ENCODE results near the gene INPP5D.

Gene INPP5D

DNA sequence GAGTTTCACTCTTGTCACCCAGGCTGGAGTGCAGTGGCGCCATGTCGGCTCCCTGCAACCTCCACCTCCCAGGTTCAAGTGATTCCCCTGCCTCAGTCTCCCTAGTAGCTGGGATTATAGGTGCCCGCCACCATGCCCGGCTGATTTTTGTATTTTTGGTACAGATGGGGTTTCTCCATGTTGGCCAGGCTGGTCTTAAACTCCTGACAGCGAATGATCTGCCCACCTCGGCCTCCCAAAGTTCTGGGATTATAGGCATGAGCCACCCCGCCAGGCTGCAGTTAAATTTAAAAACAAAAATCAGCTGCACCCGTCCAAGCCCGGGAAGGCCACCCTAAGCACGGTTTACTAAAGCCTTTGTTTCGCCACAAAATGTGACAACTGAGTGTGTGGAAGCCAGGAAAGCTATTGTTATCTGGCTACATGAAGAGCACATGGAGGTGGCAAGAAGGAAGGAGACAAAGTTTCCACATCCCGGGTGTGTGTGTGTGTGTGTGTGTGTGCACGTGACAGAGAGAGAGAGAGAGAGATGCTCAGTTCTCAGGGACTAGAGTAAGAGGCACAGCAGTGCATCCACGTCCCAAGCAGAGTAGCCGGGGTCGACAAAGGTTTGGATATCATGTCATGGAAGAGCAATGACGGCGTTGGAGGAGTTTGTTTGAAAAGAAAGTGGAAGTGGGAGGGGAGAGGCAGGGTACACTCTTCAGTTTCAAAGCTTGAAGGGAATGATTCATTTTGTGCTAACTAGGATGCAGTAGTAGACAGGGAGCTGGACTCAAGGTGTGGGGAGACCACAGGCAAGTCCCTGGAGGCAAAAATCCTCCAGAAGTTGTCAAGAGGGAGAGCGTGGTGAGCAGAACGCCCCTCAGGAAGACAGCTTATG is 20.1 kb downstream of the INPP5D start:
- DNase-seq, result no peak

DNA sequence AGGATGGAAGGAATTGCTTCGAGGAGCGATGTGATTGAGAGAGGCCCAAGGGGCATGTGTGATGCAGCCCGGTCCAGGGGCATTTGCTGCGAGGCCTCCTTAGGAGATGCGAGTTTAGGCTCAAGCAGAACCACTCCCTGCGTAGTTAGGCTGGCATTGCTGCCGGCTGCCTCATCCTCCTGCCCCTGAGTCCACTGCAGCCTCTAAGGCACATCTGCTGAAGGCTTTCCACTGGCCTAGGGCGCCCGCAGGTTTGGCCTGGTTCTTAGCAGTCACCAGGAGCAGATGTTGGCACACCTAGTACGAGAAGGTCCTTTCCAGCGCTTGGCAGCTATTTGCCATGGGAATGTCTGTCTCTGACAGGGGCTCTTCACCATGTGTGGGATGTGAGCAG is 20.7 kb downstream of the INPP5D start:
- DNase-seq, result no peak

DNA sequence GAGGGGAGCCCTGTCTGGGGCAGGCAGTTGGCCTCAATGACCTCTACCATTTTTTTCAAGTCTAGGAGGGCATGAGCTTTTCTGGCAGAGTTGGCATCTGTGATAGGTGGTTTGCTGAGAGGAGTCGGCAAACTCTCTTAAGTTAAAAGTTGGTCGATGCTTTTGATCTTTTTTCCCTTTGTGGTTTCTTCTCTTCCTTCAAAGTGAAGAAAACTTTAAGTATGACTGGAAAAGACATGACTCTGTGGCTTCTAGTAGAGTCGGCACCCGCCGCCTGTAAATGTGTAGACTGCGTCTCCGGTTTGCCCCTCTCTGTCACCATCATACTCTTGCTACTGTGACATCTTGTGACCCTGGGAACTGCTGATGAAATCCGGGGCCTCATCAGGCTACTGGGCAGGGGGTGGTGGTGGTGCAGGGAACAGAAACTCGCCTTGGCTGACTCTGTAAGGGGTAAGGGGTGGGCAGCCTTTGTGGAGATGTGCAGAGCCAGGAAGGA is 21.1 kb downstream of the INPP5D start:
- DNase-seq, result no peak

DNA sequence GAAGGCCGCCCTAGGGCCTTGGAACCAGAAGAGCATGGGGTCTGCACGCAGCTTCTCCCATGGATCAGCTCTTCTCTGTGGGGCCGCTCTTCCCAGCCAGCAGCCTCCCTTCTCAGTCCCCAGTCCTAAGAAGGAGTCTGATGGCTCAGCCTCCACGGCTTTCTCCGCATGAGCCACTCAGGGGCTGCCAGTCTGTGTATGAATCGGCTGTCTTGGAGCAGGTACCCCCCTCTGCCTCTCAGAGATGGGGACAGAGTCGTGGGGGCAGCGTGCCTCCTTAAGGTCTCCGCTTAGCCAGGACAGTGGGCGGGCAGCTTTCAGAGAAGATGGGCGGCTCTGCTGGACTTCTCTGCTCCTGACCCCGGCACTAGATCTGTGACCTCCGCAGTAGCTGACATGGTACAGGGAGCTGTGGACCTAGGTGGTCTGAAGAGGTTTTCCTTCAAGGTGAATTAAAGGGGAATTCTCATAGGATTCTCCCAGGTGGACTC is 21.6 kb downstream of the INPP5D start:
- no peak for DNase-seq

DNA sequence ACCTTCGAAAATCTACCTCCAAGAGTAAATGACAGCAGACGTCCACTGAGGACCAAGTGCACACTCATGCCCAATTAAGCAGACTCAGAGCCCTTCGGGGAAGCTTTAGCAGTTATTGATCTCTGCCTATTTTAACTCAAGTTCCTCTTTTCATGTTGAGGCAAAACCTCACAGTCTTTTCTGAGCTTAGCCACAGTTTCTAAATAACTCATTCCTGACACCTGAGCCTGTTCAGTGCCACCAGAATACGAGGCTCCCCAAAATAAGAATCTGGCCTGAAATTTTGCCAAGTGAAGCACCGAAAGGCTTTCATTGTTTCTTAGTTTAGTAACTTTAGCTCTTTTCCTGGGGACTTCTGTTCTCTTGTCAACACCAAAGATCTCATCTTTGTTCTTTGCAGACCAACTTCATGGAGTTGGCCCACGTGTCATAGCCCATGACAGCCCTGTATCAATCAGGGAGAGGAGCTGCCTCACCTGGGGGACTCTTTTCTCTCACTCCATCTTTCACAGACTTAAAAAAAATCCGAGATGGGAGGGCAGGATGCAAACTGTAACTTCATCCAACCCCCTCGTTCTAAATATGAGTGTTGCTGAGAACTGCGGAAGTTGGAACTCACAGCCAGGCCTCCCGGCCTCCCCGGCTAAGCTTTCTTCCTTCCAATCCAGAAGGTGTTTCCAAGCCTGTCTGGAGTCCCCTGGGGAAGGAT is 22.2 kb downstream of the INPP5D start:
- no peak for DNase-seq

DNA sequence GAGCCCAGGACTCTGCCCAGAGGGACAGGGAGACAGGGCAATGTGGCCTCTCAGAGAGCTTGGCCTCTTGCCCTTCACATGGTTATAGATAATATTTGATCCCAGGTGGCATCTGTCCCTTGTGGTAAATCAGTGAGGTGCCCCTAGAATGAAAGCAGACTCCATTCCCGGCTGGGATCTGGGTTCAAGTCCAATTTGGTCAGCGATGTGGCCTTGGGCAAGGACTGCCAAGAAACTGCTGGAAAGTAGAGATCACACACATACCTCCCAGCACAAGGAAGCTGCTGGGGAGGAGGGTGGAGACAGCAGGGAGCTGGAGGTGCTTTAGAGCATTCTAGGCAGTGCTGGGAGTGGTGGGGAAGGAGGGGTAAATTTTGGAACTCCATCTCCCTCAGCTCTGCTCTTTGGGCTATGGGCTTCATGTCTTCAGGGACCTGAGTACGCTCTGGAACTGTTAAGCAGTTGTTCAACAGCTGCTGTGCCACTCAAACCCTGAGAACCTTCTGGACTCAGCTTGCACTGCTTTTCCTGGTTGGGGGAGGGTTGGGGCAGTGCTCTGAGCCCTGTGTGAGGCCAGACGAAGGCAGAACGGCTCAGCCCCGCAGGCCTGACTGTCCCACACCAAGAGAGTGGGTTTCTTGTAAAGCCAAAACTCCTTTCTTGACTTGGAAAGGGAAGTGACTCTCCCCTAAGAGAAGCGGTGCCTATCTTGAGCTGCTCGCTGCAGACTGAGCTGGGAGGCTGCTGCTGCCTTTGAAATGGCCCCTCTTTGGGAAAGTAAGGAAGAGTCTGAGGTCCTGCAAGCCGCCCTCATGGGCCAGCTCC is 23.0 kb downstream of the INPP5D start:
- no peak for DNase-seq

DNA sequence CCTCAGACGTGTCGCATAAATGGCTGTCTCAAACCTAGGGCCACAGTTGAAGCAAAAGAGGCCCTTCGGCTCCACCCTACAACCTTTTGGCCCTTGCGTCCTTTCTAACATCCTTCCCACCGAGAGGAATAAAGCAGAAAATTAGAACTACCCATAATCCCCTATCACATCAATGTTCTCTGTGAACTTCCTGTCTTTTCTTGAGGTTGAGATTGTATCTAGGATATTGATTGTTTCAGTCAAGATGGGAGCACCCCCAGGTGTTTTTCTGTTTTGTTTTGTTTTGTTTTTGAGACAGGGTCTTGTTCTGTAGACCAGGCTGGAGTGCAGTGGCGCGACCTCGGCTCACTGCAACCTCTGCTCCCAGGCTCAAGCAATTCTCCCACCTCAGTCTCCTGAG is 23.6 kb downstream of the INPP5D start:
- DNase-seq, result no peak

DNA sequence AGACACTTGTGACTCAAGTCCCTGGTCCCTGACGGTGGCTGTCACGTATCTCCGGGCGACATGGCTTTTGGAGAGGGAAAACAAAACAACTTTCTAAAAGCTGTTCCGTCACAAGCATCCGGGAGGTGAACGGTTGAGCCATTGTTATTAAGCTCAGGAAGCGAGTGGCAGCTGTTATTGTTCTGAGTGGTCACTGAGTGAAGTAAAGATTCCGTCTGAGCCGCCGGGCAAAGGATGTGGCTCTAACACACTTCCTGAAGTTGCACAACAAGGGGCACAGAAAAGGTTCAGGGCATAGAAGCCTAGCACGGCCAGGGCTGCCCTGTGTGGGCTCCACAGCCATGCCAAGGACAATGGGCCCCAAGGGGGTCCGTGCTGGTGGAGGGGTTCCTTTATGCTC is 24.3 kb downstream of the INPP5D start:
- no peak for DNase-seq

DNA sequence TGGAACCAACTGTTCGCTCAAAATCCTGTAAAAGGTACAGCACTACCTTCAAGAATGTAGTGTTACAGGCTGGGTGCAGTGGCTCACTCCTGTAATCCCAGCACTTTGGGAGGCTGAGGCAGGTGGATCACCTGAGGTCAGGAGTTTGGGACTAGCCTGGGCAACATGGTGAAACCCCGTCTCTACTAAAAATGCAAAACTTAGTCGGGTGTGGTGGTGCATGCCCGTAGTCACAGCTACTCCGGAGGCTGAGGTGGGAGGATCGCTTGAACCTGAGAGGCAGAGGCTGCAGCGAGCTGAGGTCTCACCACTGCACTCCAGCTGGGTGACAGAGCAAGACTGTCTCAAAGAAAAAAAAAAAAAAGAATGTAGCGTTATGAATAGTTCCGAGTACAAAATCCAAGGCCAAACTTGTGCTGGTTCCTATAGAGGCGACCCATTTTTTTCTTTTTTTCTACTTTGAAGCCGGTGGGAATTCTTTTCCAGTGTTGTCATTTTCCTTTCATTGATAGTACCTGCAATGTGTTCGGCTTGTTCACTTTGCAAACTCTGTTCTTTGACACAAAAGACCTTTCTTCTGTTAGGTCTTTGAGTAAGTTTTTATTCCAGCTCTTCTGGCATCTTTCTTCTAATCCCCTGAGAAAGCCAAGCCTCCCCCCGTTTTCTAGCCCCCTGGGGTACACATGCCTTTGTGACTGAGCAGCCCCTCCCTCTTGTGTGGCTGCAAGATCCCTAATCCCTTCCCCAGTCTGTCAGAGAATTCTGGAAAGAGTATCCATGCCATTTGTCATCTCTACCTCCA is 25.1 kb downstream of the INPP5D start:
- DNase-seq, result no peak

DNA sequence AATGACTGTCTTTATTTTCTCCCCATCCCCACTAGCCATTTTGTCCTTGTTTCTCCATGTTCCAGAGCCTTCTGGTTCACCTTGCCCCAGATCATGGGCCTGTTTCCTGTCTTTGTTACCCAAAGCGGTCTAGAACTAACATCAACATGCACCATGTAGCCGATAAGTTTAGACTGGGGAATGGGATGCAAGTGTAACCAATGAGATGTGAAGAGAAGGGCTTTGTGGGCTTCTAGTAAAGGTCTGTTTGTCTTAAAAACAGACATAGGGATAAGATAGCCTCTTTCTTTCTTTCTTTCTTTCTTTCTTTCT is 25.7 kb downstream of the INPP5D start:
- DNase-seq, result no peak

DNA sequence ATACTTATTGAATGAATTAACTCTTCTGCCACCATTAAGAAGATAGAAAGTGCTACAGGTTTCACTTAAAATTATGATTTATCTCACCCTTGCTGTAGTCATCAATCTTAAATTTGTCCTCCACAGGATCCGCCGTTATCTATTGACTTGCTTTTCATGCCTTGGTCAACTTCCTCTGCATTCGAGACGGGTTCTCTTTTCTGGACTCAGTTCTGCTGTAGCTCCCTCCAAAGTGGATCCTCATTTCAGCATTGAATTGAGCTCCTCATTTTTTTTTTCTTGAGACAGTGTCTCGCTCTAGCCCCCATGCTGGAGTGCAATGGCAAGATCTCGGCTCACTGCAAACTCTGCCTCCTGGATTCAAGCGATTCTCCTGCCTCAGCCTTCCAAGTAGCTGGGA is 27.6 kb downstream of the INPP5D start:
- no peak for DNase-seq

DNA sequence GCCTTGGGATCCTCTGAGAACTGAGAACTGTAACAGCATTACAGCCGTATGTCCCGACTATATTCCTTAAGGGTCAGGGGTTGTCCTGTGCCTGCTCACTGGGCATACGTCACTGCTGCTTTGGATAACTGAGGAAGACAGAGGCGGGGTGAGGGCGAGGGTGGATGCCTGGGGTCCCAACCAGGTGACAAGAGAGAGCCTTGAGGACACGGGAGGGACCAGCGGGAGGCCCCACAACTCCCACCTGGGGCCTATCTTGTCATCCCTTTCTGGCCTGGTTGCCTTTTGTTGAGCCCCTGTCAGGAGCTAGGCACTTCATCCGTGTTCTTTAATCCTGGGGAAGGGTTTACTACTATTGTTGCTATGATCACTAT is 28.8 kb downstream of the INPP5D start:
- no peak for DNase-seq

DNA sequence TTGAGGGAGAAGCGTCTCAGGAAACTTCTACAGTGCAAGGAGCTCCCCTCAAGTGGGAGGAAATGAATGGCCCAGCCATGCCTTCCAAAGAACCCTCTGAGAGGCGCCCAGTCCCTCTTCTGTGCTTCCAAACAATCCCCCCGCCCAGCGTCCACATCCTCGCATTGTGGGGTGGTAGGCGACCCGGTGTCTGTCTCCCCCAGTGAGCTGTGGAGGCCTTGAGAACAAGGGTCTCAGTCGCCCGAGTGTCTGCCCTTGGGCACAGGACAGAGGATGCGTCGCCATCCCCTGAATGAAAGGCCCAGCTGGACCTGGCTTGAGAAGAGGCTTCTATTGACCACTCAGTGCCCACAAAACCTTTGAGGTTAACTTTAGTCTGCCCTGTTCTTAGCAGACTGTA is 29.7 kb downstream of the INPP5D start:
- no peak for DNase-seq

DNA sequence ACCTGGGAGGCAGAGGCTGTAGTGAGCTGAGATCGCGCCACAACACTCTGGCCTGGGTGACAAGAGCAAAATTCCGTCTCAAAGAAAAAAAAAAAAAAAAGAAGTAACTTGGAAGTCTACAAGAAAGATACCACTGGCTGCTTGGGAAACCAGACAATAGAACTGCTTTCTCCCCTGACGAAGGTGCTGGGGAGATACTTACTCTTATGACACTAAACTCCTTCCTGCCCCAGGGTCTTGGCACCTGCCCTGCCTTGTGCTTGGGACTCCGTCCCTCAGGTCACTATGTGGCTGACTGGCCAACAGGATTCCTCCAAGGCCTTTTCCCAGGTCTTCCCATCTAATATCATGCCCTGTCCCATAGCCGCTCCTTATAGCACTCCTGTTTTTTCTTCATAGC is 30.7 kb downstream of the INPP5D start:
- no peak for DNase-seq

DNA sequence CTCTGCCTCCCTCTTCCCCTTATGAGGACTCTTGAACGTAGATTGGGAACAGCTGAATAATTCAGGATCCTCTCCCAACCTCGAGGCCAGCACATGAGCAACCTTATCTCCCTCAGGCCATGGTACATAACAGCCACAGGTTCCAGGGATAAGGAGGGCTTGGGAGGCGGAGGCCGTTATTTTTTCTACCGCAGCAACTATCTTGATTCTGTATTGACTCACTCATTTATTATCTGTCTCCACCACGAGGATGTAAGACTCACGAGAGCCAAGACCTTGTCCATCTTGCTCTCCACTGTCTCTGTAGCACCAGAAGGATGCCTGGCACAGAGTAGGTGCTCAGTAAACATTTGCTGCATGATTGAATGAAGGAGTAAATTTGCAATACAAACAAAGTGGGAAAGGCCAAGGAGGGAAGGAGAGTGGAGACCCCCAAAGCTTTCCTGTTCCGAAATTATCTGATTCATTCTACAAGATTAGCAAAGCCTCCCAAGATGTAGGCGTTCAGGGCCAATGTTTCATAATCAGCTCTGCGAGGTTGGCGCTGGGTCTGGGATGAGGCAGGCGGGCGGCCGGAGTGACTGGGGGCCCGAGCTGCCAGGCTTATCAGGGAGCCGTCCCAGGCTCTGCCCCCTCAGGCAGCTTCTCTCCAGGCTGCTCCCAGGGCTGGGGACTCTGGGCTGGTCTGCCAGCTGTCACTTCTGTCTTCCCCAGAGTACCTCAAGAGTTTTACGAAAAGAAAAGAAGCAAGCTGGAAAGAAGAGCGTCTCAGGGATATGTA is 31.6 kb downstream of the INPP5D start:
- no peak for DNase-seq

DNA sequence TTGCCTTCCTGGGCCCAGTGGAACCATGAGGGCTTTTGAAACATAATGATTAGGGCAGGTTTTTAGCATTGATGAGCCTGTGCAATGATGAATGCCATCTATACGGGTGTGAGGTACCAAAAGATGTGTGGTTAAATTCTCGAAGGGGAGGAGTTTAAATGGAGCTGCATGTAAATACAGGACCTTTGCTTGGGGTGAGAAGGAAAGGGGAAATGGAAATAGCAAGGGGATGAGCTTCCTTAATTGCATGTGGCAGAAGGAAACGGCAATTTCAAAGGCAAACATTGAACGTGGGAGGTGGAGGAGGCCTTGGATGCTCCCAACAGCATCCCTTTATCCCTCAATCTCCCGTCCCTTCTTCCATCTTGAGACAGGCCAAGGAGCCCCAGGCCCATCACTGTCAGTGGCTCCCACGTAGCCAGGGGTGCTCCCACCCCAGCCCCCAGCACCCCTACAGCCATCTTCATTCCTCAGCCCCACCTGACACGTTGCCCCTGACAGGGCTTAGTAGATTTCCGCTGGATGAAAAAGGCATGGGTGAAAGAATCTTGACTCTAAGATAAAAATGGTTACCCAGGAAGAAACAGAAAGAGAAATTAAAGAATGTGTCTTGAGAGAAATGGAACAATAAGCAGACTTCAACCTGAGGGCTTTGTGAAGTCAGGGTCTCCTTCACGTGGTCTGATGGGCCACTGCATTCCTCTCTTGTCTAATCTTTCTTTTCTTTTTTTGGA is 32.5 kb downstream of the INPP5D start:
- no peak for DNase-seq

DNA sequence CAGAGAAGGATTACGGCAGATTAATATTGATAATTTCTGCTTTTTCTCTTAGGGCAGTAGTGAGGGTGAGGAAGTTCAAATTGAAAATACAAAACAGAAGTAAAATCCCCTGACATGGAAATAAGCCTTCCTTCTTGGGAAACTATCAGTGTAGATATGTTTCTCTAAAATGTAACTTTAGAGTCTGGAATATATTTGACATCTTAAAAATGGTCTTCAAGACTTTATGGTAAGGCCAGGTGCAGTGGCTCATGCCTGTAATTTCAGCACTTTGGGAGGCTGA is 33.0 kb downstream of the INPP5D start:
- no peak for DNase-seq

DNA sequence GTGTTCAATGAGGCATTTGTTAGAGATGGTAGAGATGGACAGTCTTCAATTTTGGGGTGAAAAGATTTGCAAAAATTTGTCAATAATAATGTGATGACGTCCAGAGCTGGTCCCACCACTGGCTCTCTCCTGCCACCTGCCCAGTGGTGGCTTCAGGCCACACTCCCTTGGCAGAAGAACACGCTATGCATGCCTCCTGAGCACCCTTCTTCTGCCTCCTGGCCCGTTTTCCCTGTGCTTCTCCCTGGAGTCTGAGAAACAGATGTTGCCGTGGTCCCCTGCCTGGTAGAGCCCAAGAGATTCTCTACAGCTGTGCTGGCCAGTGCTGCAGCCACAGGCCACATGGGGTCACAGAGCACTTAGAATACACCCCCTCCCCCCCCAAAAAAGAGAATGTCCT is 33.6 kb downstream of the INPP5D start:
- DNase-seq, result no peak

DNA sequence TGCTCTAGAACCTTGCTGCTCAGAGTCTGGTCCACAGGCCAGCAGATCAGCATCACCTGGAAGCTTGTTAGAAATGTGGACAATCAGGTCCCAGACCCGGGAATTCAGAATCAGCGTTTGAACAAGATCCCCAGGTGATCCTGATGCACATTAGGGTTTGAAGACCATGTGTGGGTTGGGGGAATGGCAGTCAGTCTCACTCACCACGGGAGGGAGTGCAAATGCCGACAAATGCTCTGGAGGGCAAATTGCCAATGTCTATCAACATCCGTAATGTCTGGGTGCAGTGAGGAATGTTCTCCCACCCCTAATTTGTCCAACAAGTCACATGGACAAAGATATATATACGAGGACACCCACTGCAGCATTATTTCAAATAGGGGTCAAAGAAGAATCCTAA is 34.5 kb downstream of the INPP5D start:
- no peak for DNase-seq

DNA sequence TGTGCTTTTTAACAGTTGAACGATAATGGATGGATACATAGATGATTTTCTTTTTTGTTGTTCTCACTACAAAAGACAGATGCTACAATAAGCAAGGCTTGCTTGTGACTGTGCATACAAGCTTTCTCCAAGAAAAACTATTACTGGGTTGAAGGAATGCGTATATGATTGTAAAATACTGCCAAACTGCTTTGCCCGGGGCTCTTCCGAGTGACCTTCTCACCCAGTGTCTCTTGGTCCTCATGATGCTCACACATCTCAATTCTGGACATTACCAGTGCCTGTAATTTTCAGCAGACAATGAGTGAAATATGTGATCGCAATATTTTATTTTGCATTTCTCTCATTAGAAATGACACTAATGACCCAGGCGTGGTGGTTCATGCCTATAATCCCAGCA is 35.9 kb downstream of the INPP5D start:
- no peak for DNase-seq

DNA sequence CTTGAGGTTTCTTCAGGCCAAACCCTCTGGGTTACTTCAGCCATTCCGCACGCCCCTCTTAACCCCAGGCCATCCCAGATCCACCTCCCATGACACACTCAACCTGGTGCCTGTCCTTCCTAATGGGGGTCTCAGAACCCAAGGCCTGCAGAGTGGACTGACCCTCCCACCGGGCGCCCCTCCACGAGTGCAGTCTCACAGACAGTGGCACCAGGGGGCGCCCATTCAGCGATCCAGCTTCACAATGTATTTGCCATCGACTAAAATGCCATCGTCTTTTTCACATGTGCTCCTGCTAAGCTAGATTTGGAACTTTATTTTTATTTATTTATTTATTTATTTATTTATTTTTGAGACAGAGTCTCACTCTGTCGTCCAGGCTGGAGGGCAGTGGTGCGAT is 38.5 kb downstream of the INPP5D start:
- DNase-seq, result no peak

Data from NCI-H526 treated with DMSO at 0.1 percent for 48 hours (cell line).